Kidney epithelial cell (primary cell): ENCODE data around the gene RALGPS2. TPM values are rescaled to one million over a fixed set of nuclear protein-coding genes. Genes with fewer than 3 reads are reported as not detected.

ENCODE experiments used
- DNase-seq: peaks from one replicate; pipeline ENCODE4 v3.0.0-alpha.2; 2010; ENCODE audit warnings: low read depth
- H3K27me3 ChIP-seq: 2 replicates; pipeline ENCODE4 v1.6.0; 2011; ENCODE audit warnings: low read length; ENCODE audit not compliant: control insufficient read depth, insufficient read depth
- H3K36me3 ChIP-seq: 2 replicates; pipeline ENCODE4 v1.5.1; 2011; ENCODE audit warnings: low read length; ENCODE audit not compliant: control insufficient read depth, insufficient read depth
- H3K4me3 ChIP-seq: 2 replicates; pipeline ENCODE4 v1.5.1; 2011; ENCODE audit warnings: low read depth, mild to moderate bottlenecking, control low read depth, low read length
- CTCF ChIP-seq: IDR thresholded peaks from 2 replicates; pipeline ENCODE4 v1.5.1; 2011; ENCODE audit warnings: mild to moderate bottlenecking, moderate library complexity, low read length, control low read depth, inconsistent platforms; ENCODE audit not compliant: insufficient read depth, poor library complexity, severe bottlenecking
- total RNA-seq: library from RNA; depleted of rRNA; stranded (reverse); fragments of >200 nt; gene quantifications from 2 replicates; pipeline ENCODE4 v1.2.3, GENCODE V29; 2015

The RALGPS2 gene
- total RNA-seq, 1 donor from 2014 or later, result 11.6 TPM

- H3K4me3 ChIP-seq, result no peak overlapping the region
- DNase-seq, result no peak
- TF ChIP-seq CTCF, result no peak
- H3K27me3 ChIP-seq, result no peaks in the 10 kb centered on the region
- H3K36me3 ChIP-seq, result no peaks in the 10 kb centered on the region
Observed at GRCh38 chr1:178928041-178928440, 203.0 kb downstream of the RALGPS2 start.

GRCh38 chr1:178928976-178929375 lies 203.9 kb downstream of the RALGPS2 start:
- no peaks in the 10 kb centered on the region for H3K36me3 ChIP-seq
- no peaks in the 10 kb centered on the region for H3K27me3 ChIP-seq
- no peak for DNase-seq
- no peak for TF ChIP-seq CTCF
- no peak overlapping the region for H3K4me3 ChIP-seq

- Histone ChIP-seq H3K4me3 (no peak overlapping the region), H3K36me3 (no peaks in the 10 kb centered on the region), H3K27me3 (no peaks in the 10 kb centered on the region)
- no peak for TF ChIP-seq CTCF
- no peak for DNase-seq
Observed at GRCh38 chr1:178931858-178932551, 207.0 kb downstream of the RALGPS2 start.

GRCh38 chr1:178932552-178932906 lies 207.5 kb downstream of the RALGPS2 start:
- Histone ChIP-seq H3K27me3 (no peaks in the 10 kb centered on the region), H3K36me3 (no peaks in the 10 kb centered on the region), H3K4me3 (no peak overlapping the region)
- no peak for DNase-seq
- TF ChIP-seq CTCF, result no peak

GRCh38 chr1:178933105-178933561 lies 208.1 kb downstream of the RALGPS2 start:
- Histone ChIP-seq H3K27me3 (no peaks in the 10 kb centered on the region), H3K36me3 (no peaks in the 10 kb centered on the region), H3K4me3 (no peak overlapping the region)
- no peak for TF ChIP-seq CTCF
- no peak for DNase-seq

- no peak for TF ChIP-seq CTCF
- Histone ChIP-seq H3K27me3 (peaks cover 2% of the 10 kb centered on the region), H3K36me3 (no peaks in the 10 kb centered on the region), H3K4me3 (no peak overlapping the region)
- no peak for DNase-seq
Observed at GRCh38 chr1:178933709-178934490, 208.9 kb downstream of the RALGPS2 start.
